H9 (cell line): Measurements from ENCODE around the gene OXTR. TPM values are rescaled to one million over a fixed set of nuclear protein-coding genes. Genes with fewer than 3 reads are reported as not detected.

Experiments used
- DNase-seq: peaks from one replicate; pipeline ENCODE4 v3.0.0-alpha.2; 2017
- H2AFZ ChIP-seq: one replicate; pipeline ENCODE4 v1.6.1; 2013; ENCODE audit warnings: mild to moderate bottlenecking, low read length, control low read depth, moderate library complexity
- H2AK5ac ChIP-seq: 2 replicates; pipeline ENCODE4 v1.6.1; 2013; ENCODE audit warnings: low read length, control low read depth, mixed read lengths; ENCODE audit not compliant: insufficient read length
- H2BK120ac ChIP-seq: one replicate; pipeline ENCODE4 v1.6.1; 2013; ENCODE audit warnings: low read depth, mild to moderate bottlenecking, low read length, control low read depth, inconsistent platforms; ENCODE audit not compliant: poor library complexity, severe bottlenecking
- H2BK12ac ChIP-seq: 2 replicates; pipeline ENCODE4 v1.6.1; 2013; ENCODE audit warnings: low read length, control low read depth, mixed read lengths, low read depth; ENCODE audit not compliant: insufficient read length
- H2BK15ac ChIP-seq: 2 replicates; pipeline ENCODE4 v1.6.1; 2013; ENCODE audit warnings: low read depth, low read length, control low read depth
- H2BK20ac ChIP-seq: one replicate; pipeline ENCODE4 v1.6.1; 2013; ENCODE audit warnings: low read depth, mild to moderate bottlenecking, low read length, control low read depth, inconsistent platforms; ENCODE audit not compliant: poor library complexity, severe bottlenecking
- H2BK5ac ChIP-seq: 2 replicates; pipeline ENCODE4 v1.6.1; 2013; ENCODE audit warnings: low read length, control low read depth, mixed read lengths; ENCODE audit not compliant: insufficient read length
- H3K14ac ChIP-seq: 2 replicates; pipeline ENCODE4 v1.6.1; 2013; ENCODE audit warnings: low read length, control low read depth; ENCODE audit not compliant: insufficient read depth
- H3K18ac ChIP-seq: 2 replicates; pipeline ENCODE4 v1.6.1; 2013; ENCODE audit warnings: low read depth, mild to moderate bottlenecking, mixed read lengths, low read length, control low read depth; ENCODE audit not compliant: insufficient read length
- H3K23ac ChIP-seq: 2 replicates; pipeline ENCODE4 v1.6.1; 2013; ENCODE audit warnings: low read length, control low read depth, mixed read lengths, low read depth; ENCODE audit not compliant: insufficient read length
- H3K23me2 ChIP-seq: 2 replicates; pipeline ENCODE4 v1.6.1; 2013; ENCODE audit warnings: low read depth, mild to moderate bottlenecking, mixed read lengths, low read length, control low read depth; ENCODE audit not compliant: insufficient read length, poor library complexity, severe bottlenecking
- H3K27ac ChIP-seq: 2 replicates; pipeline ENCODE4 v1.5.1; 2013; ENCODE audit warnings: low read length, control low read depth, mixed read lengths, low read depth; ENCODE audit not compliant: insufficient read length
- H3K27me3 ChIP-seq: 2 replicates; pipeline ENCODE4 v1.6.1; 2013; ENCODE audit warnings: low read length, control low read depth, inconsistent platforms; ENCODE audit not compliant: insufficient read depth
- H3K4ac ChIP-seq: 2 replicates; pipeline ENCODE4 v1.6.1; 2013; ENCODE audit warnings: low read depth, mild to moderate bottlenecking, control low read depth, inconsistent platforms, low read length, moderate library complexity
- H3K4me1 ChIP-seq: 2 replicates; pipeline ENCODE4 v1.6.1; 2013; ENCODE audit warnings: low read length, control low read depth, inconsistent platforms; ENCODE audit not compliant: insufficient read depth
- H3K4me2 ChIP-seq: 2 replicates; pipeline ENCODE4 v1.6.1; 2013; ENCODE audit warnings: low read length, control low read depth, mixed read lengths; ENCODE audit not compliant: insufficient read length, insufficient read depth
- H3K56ac ChIP-seq: 2 replicates; pipeline ENCODE4 v1.6.1; 2013; ENCODE audit warnings: low read depth, mild to moderate bottlenecking, mixed read lengths, low read length, control low read depth; ENCODE audit not compliant: insufficient read length
- H3K79me1 ChIP-seq: 2 replicates; pipeline ENCODE4 v1.6.1; 2013; ENCODE audit warnings: low read depth, mild to moderate bottlenecking, moderate library complexity, low read length, control low read depth, inconsistent platforms; ENCODE audit not compliant: insufficient read depth, poor library complexity, severe bottlenecking
- H3K79me2 ChIP-seq: 2 replicates; pipeline ENCODE4 v1.6.1; 2013; ENCODE audit warnings: low read length, control low read depth, inconsistent platforms; ENCODE audit not compliant: insufficient read depth
- H3K9ac ChIP-seq: 2 replicates; pipeline ENCODE4 v1.6.1; 2013; ENCODE audit warnings: low read length, control low read depth, mixed read lengths; ENCODE audit not compliant: insufficient read length; ENCODE audit errors: extremely low read depth
- H3K9me3 ChIP-seq: one replicate; pipeline ENCODE4 v1.6.1; 2013; ENCODE audit warnings: low read depth, low read length, inconsistent platforms; ENCODE audit not compliant: control insufficient read depth
- H3T11ph ChIP-seq: one replicate; pipeline ENCODE4 v1.6.1; 2013; ENCODE audit warnings: mild to moderate bottlenecking, low read length, control low read depth, inconsistent platforms
- H4K20me1 ChIP-seq: one replicate; pipeline ENCODE4 v1.6.1; 2013; ENCODE audit not compliant: control insufficient read depth, insufficient read length, insufficient read depth
- H4K5ac ChIP-seq: 2 replicates; pipeline ENCODE4 v1.6.1; 2013; ENCODE audit warnings: low read depth, mild to moderate bottlenecking, mixed read lengths, low read length, control low read depth; ENCODE audit not compliant: insufficient read length
- H4K8ac ChIP-seq: replicated peaks from 2 replicates; pipeline ENCODE4 v1.6.1; 2013; ENCODE audit warnings: low read length, control low read depth, mixed read lengths, low read depth; ENCODE audit not compliant: insufficient read length
- H4K91ac ChIP-seq: 2 replicates; pipeline ENCODE4 v1.6.1; 2013; ENCODE audit warnings: low read depth, mild to moderate bottlenecking, moderate library complexity, mixed read lengths, low read length, control low read depth; ENCODE audit not compliant: insufficient read length
- H3K27ac Mint-ChIP-seq, 3 experiments: 2 replicates in 2 of 3; 3 replicates in 1 of 3; pipeline ENCODE4 v1.8.0; 2020 to 2021; ENCODE audit warnings: mixed read lengths in 3 of 3, mild to moderate bottlenecking in 1 of 3, moderate library complexity in 1 of 3
- H3K27me3 Mint-ChIP-seq: 2 replicates; pipeline ENCODE4 v1.8.0; 2021; ENCODE audit warnings: low read depth, mild to moderate bottlenecking, moderate library complexity, mixed read lengths
- H3K36me3 Mint-ChIP-seq, 3 experiments: 2 replicates in 2 of 3; 3 replicates in 1 of 3; pipeline ENCODE4 v1.8.0; 2020 to 2021; ENCODE audit warnings: low read depth in 3 of 3, mixed read lengths in 3 of 3; ENCODE audit not compliant: insufficient read depth in 1 of 3
- H3K4me1 Mint-ChIP-seq, 2 experiments: 2 replicates each; pipeline ENCODE4 v1.8.0; 2020; ENCODE audit warnings: mixed read lengths in 2 of 2
- H3K4me3 Mint-ChIP-seq, 2 experiments: 2 replicates in 1 of 2; 3 replicates in 1 of 2; pipeline ENCODE4 v1.8.0; 2020 to 2021; ENCODE audit warnings: mild to moderate bottlenecking in 2 of 2, mixed read lengths in 2 of 2, moderate library complexity in 1 of 2
- H3K9me3 Mint-ChIP-seq, 2 experiments: 2 replicates in 1 of 2; 3 replicates in 1 of 2; pipeline ENCODE4 v1.8.0; 2020; ENCODE audit warnings: mild to moderate bottlenecking in 2 of 2, mixed read lengths in 2 of 2, moderate library complexity in 1 of 2
- CTCF ChIP-seq: fragments of 200-600 bp; sonication (generic); conservative IDR thresholded peaks from 3 replicates; pipeline ENCODE4 v1.8.0; 2021; ENCODE audit warnings: antibody characterized with exemption, mild to moderate bottlenecking
- WGBS: extraction: QIAGEN DNeasy Blood & Tissue Kit; methylation state at CpG from one replicate; pipeline ENCODE4 v1.1.7; 2013; ENCODE audit warnings: missing lambda C conversion rate, low lambda C conversion rate, mixed read lengths; ENCODE audit not compliant: insufficient read length; ENCODE audit errors: extremely low coverage; 5-methylcytosine and 5-hydroxymethylcytosine counted together
- total RNA-seq: library from RNA; stranded (reverse); gene quantifications from 2 replicates; pipeline ENCODE4 v1.2.1, GENCODE V29; 2021

The OXTR gene
- total RNA-seq, 1 experiment from 2014 or later = 1.7 TPM

GRCh38 chr3:8727605-8728512 is 41.6 kb downstream of the OXTR start:
- H3K18ac ChIP-seq = no peak overlapping the region
- DNase-seq = no peak

More at GRCh38 chr3:8727605-8728512, 41.6 kb downstream of the OXTR start:
- H3K4ac ChIP-seq = no peak overlapping the region
- H3K79me1 ChIP-seq = no peaks in the 10 kb centered on the region
- no peak overlapping the region for H3T11ph ChIP-seq
- no peak overlapping the region for H2BK12ac ChIP-seq
- no peak overlapping the region for H2BK5ac ChIP-seq
- no peaks in the 10 kb centered on the region; the same call in 1 of the 2 replicates for H3K4me1 ChIP-seq
- Mint-ChIP-seq H3K4me1 (peaks cover 23 to 26% of the 10 kb centered on the region in 2 experiments), H3K4me3 (no peak overlapping the region), H3K27me3 (peaks cover 94% of the 10 kb centered on the region), H3K36me3 (no peaks in the 10 kb centered on the region), H3K27ac (no peak overlapping the region), H3K9me3 (no peaks in the 10 kb centered on the region; a peak in 2 of 5 replicates)
- WGBS = no CpG with 5 or more reads among the region's 9 CpGs
- H3K14ac ChIP-seq = no peak overlapping the region
- H4K5ac ChIP-seq = no peak overlapping the region
- no peak for TF ChIP-seq CTCF
- no peak overlapping the region for H3K9ac ChIP-seq
- no peaks in the 10 kb centered on the region for H3K79me2 ChIP-seq
- no peak overlapping the region for H4K8ac ChIP-seq
- no peaks in the 10 kb centered on the region for H3K27me3 ChIP-seq
- H4K20me1 ChIP-seq = no peaks in the 10 kb centered on the region
- no peak overlapping the region for H2AK5ac ChIP-seq
- no peak overlapping the region for H2BK120ac ChIP-seq
- no peak overlapping the region for H2AFZ ChIP-seq
- H3K4me2 ChIP-seq = no peak overlapping the region
- no peaks in the 10 kb centered on the region for H3K9me3 ChIP-seq
- no peak overlapping the region for H3K23ac ChIP-seq
- H2BK15ac ChIP-seq = no peak overlapping the region
- no peak overlapping the region for H4K91ac ChIP-seq
- H3K56ac ChIP-seq = no peak overlapping the region
- H3K27ac ChIP-seq = no peak overlapping the region
- H3K23me2 ChIP-seq = no peaks in the 10 kb centered on the region
- H2BK20ac ChIP-seq = no peak overlapping the region
